Suppressor macrophage (primary cell): ENCODE results near the gene RNU1-2.
"Not testable (repeated sequence)": the region's sequence is repeated elsewhere in the genome, so short reads cannot be mapped to it uniquely, and the experiment has no call there.

Experiments used
- DNase-seq, 4 experiments: peaks; one replicate each; pipeline ENCODE4 v3.0.0-alpha.2; 2020 to 2022
- total RNA-seq, 17 experiments: gene quantifications; one replicate each; lab custom pipeline; 2026; ENCODE audit warnings: mixed read lengths in 6 of 17, inconsistent platforms in 3 of 17; lab: John Stamatoyannopoulos, UW

Gene RNU1-2
- total RNA-seq = 0.12 to 3.8 (median 0.67) reads per million in 17 experiments

GRCh38 chr1:16895598-16896315 lies at the start of gene RNU1-2:
Gene RNU1-2, plus strand, starts transcription at chr1:16895980.
- DNase-seq = peak; percentile 90 to 99 (median 95)

DNA sequence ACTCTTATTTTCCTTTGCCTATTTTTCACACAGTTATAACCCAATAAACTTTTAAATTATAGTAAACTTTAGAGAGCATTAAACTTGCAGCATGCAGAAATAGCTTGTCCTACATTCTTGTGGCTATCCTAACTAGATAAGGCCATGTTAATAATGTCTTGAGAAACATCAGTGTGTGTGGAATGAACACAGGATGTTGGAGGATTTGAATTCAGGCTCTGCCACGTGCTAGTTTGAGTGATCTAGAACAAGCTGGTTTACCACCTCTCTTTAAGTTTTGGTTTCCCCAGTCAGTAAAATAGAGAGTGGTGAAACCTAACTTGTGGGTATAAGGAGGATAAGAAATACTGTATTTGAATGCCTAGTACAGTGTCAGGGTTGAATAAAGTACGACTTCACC lies 39.6 kb upstream of the RNU1-2 start:
- not testable (repeated sequence) for DNase-seq

DNA sequence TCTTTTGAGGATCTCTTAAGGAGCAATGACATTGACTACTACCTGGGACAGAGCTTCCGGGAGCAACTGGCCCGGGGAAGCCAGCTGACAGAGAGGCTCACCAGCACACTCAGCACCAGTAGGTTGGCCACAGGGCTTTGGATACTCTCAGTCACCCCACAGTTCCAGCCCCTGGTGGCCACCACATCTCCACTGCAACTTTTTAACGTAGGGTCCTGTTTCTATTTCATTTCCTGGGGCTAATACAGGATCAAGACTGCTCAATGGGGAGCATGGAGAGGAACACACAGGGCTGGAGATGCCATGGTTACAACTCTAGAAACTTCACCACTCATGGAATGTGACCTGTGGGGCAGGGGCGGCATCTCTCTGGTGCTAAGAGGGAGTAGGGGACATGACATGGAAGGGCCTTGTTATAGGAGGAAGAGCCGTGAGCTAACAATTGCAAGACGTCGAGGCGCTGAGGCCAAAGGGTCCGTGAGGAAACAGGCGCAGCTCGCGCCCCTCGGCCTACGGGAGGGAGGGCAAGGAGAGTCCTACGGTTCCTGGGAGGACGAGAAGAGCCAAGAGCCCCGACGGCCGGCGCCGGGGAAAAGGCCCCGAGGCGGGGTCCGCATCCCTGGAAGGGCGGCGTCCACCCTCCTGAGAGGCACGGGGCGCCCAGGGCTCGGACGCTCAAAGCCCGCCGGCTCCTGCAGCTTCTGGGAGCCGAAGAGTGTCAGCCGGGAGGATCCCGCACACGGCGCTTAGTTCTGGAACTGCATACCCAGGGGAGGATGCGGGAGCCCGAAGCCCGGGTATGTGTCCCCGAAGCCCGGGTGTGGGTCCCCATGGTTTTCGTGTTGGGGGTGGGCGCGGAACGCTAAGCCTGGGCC lies 36.4 kb upstream of the RNU1-2 start:
- not testable (repeated sequence) for DNase-seq

DNA sequence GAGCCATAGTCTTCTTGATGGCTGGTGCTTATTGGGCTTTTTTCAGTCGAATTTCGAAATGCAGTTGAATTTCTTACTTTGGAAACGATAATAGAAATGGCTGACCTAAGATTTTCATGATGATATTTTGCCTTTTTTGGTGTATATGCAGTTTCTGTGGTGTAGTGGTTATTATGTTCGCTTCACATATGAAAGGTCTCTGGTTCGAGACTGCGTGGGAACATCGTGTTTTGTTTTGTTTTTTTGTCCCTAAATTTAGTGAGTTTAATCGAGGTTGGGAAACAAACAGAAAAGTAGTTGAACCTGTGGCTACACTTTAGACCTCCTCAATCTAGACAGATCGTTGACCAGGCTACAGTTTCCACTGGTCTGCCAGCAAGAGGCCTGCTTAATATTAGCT lies 35.7 kb upstream of the RNU1-2 start:
- DNase-seq = not testable (repeated sequence)

GRCh38 chr1:16861832-16862245 lies 33.9 kb upstream of the RNU1-2 start:
- not testable (repeated sequence) for DNase-seq

- not testable (repeated sequence) for DNase-seq
Observed at GRCh38 chr1:16862415-16862814, 33.4 kb upstream of the RNU1-2 start.

DNA sequence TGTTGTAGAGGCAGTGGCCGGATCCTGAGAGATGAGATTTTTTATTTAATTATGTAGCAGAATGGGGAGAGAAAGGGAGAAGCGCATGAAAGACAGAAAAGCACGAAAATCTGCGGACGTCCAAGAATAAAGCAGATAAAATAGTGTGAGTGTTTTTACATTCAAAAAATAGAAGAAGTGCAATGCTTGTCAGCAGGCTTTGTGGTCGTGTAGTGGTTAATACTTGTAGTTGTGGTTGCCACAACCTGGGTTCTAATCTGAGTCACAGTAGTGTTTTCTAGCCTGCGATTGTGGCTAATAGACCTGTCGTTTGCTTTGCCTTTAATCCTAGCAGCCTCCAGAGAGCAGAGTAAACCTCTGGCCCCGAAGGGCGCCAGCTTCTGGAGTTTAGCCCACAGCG lies 32.8 kb upstream of the RNU1-2 start:
- DNase-seq = not testable (repeated sequence)

GRCh38 chr1:16866926-16867707 lies 28.7 kb upstream of the RNU1-2 start:
- DNase-seq = peak in 3 of 4 experiments; percentile 5 to 34 (median 24)

DNA sequence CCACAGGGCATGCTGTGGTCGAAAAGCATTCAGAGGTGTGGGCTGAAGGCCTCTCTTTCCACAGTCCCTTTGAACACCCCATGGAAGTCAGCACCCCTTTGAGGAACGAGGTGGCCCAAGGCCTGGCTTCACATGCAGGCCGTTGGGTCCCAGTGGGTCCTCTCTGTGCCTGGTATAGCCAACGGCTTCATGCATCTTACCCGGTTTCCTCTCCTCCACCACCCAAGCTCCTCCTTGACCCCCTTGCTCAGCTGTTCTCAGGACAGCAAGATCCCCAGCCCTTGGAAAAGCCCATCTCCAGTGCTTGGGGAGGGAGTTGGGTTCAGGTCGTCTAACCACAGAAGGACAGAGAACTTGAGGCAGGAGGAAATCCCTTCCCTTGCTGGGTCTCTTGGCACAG lies 27.0 kb upstream of the RNU1-2 start:
- DNase-seq = not testable (repeated sequence)

- not testable (repeated sequence) for DNase-seq
Observed at GRCh38 chr1:16869996-16870395, 25.8 kb upstream of the RNU1-2 start.

GRCh38 chr1:16871171-16871570 lies 24.6 kb upstream of the RNU1-2 start:
- not testable (repeated sequence) for DNase-seq

DNA sequence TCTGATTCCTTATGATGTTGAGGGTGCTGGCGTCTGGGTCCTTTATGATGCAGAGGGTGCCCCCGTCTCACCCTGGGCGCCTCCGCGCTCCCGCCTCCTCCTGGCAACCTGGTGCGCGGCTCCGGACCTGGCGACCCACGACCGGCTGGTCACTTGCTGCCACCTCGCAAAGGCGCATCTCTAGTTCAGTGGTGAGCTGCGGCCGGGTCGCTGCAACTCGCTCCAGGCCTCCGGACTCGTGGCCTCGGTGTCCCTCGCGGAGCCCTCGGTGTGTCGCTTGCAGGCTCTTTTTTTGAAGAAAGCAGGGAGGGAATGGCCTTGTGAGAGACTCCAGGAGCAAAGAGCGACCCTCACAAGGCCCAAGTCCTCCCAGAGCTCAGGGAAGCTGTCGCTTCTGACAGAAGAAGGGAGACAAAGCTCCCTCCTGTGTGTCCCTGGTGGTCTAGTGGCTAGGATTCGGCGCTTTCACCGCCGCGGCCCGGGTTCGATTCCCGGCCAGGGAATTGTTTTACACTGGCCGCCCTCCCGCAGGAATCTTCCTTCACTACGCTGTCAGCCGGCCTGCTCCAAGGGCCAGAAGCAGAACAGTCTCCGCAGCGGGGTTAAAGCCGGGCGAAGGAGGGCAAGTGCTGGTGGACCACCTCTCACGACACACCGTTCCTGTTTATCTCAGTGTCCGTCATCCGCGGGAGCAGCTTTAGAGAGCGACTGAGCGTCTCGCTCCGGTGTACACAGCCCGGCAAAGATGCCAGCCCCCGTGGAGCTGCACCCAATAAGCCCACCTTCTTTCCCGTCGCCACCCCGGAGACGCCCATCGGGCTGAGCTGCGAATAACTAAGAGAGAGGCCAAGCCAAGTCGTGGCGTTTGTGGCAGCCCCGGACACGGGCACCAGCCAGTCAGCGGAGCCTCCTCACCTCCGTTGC lies 23.4 kb upstream of the RNU1-2 start:
- DNase-seq = peak in 3 of 4 experiments; percentile 8 to 27 (median 17)

- peak in 2 of 4 experiments; percentile 5 to 14 for DNase-seq
Observed at GRCh38 chr1:16873076-16873879, 22.5 kb upstream of the RNU1-2 start.

GRCh38 chr1:16874968-16875765 lies 20.6 kb upstream of the RNU1-2 start:
- not testable (repeated sequence) for DNase-seq

DNA sequence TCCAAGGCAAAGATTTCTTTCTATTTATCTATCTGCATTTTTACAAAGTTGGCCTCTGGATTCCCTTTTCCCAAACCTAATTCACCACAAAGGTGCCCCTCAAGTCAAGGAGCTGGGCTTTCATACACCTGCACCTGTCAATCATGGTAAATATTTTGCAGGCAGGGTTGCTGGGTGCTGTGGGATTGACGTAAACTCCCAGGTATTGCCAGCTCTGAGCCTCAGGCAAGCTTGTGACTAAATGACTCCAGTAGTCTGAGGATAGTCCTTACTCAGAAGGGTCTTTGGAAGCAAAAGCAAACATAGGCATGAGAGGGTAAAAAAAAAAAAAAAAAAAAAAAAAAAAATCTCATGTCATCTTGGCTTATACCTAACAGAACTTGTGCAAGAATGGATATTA lies 14.0 kb upstream of the RNU1-2 start:
- DNase-seq = not testable (repeated sequence)

DNA sequence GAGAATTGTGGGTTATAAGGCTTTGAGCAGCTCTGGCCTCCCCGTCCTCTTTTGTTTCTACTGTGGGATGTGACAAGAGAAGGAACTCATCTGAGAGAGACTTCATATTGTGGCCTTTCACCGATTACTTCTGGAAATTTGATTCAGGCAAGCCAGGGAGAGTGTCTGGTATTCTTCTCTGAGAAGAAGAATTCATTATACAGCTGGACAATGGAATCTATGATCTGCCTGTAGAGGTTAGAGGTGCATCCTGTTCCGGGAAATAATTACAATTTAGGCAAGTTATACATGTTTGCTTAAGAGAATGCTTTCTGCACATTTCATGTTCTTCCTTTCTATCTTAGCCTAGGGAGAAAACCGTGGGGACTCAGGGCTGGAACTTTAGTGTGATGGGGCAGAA lies 12.8 kb upstream of the RNU1-2 start:
- no peak for DNase-seq

DNA sequence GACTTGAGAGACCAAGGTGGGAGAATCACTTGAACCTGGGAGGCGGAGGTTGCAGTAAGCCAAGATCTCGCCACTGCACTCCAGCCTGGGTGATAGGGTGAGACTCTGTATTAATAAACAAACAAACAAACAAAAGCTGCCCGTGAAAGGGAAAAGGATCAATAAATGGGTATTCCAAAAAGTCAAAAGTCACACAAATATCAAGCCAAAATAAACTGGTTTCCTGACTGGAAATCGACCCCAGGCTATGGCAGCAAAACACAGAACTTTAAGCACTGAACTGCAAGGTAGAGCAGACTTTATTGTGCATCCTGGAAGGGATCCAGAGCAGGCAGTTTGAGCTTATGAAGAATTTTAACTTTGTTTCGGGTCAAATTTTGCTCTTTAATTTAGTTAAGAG lies 11.3 kb upstream of the RNU1-2 start:
- DNase-seq = not testable (repeated sequence)

DNA sequence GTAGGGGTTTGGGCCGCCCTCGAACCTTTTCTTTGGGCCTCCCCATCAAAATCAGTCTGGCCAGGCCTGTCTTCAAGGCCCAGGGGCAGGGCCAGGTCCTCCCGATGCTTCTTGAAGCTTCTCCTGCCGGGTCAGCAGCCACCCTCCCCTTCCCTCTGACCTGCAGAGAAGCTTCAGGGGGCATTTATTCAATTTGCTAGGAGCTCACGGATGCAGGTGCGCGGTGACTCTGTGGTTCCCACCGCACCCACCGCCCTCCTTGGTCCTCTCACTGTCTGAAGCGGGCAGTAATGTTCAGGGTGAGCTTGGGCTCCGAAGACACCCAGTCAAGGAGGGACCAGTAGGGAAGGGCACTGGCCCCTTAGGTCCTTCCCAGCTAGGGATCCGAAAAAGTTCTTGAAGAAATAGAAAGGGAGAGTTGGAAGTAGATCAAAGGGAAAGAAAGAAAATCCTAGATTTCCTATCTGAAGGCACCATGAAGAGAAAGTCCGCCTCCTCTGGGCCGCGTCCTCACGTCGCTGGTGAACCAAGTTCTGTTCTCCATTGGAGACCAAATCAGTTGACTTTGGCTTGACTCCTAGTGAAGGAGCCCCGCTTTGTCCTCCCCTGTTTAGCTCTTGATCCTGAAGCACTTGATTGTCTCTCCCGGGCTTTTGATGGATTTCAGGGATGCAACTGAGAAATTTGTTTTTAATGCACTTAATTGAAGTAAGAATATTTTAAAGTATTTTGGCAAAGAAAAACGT lies 8.7 kb upstream of the RNU1-2 start:
- no peak for DNase-seq
